Right lung (tissue), 10 donors: ENCODE results near the gene SELENOI. TPM values are rescaled to one million over a fixed set of nuclear protein-coding genes. Genes with fewer than 3 reads are reported as not detected.
"Not testable (repeated sequence)": the region's sequence is repeated elsewhere in the genome, so short reads cannot be mapped to it uniquely, and the experiment has no call there.

ENCODE experiments used
- DNase-seq, 2 donors: peaks; one replicate each; pipeline ENCODE4 v3.0.0-alpha.2; 2013
- long read RNA-seq, 8 donors: transcript quantifications; one replicate each; lab custom pipeline, GENCODE V29; 2026
- polyA plus RNA-seq, 5 donors: library from polyadenylated mRNA; unstranded; fragments of 120-200 nt; gene quantifications; one replicate each; pipeline versions ENCODE4 v1.2.1 to v1.2.3, GENCODE V29; 2013; ENCODE audit warnings: inconsistent platforms in 1 of 5, low replicate concordance in 1 of 5; ENCODE audit not compliant: insufficient read length in 5 of 5, insufficient read depth in 1 of 5

The SELENOI gene
- polyA plus RNA-seq, result 10 to 100 TPM; 11.5 to 19.6 (median 17.3) TPM
- long read RNA-seq, donor 1, full-length matches to known transcripts, result 1 of 16 reads
- long read RNA-seq, donor 1, partial matches to known transcripts, result 15 of 16 reads
- long read RNA-seq, donor 1, other reads (novel, unspliced or antisense), result 0 of 16 reads
- long read RNA-seq, donor 2, result 0 reads
- long read RNA-seq, donor 3, result 0 reads
- long read RNA-seq, donor 4, full-length matches to known transcripts, result 1 of 1 reads
- long read RNA-seq, donor 4, partial matches to known transcripts, result 0 of 1 reads
- long read RNA-seq, donor 4, other reads (novel, unspliced or antisense), result 0 of 1 reads
- long read RNA-seq, donor 5, full-length matches to known transcripts, result 1 of 1 reads
- long read RNA-seq, donor 5, partial matches to known transcripts, result 0 of 1 reads
- long read RNA-seq, donor 5, other reads (novel, unspliced or antisense), result 0 of 1 reads
- long read RNA-seq, donor 6, full-length matches to known transcripts, result 1 of 1 reads
- long read RNA-seq, donor 6, partial matches to known transcripts, result 0 of 1 reads
- long read RNA-seq, donor 6, other reads (novel, unspliced or antisense), result 0 of 1 reads
- long read RNA-seq, donor 7, full-length matches to known transcripts, result 2 of 2 reads
- long read RNA-seq, donor 7, partial matches to known transcripts, result 0 of 2 reads
- long read RNA-seq, donor 7, other reads (novel, unspliced or antisense), result 0 of 2 reads
- long read RNA-seq, donor 8, result 0 reads

GRCh38 chr2:26345545-26346453 lies at the start of gene SELENOI:
SELENOI (plus strand) TSS chr2:26346143; CDS start chr2:26346233, 90 bp downstream.
- peak; percentile 100 for DNase-seq

GRCh38 chr2:26297061-26297460 lies 48.9 kb upstream of the SELENOI start:
- no peak for DNase-seq

GRCh38 chr2:26298286-26298637 lies 47.7 kb upstream of the SELENOI start:
- no peak for DNase-seq

GRCh38 chr2:26298638-26299393 lies 47.1 kb upstream of the SELENOI start:
- peak; percentile 39 to 54 for DNase-seq

- peak; percentile 74 to 80 for DNase-seq
Observed at GRCh38 chr2:26299471-26300101, 46.4 kb upstream of the SELENOI start.

GRCh38 chr2:26300234-26300925 lies 45.6 kb upstream of the SELENOI start:
- peak; percentile 25 to 30 for DNase-seq

GRCh38 chr2:26302846-26303245 lies 43.1 kb upstream of the SELENOI start:
- no peak for DNase-seq

GRCh38 chr2:26305094-26305493 lies 40.8 kb upstream of the SELENOI start:
- DNase-seq, result not testable (repeated sequence)

- no peak for DNase-seq
Observed at GRCh38 chr2:26305540-26305939, 40.4 kb upstream of the SELENOI start.

- DNase-seq, result no peak
Observed at GRCh38 chr2:26309921-26310320, 36.0 kb upstream of the SELENOI start.

GRCh38 chr2:26312471-26312870 lies 33.5 kb upstream of the SELENOI start:
- no peak for DNase-seq

- no peak for DNase-seq
Observed at GRCh38 chr2:26313446-26313845, 32.5 kb upstream of the SELENOI start.

GRCh38 chr2:26314243-26314642 lies 31.7 kb upstream of the SELENOI start:
- DNase-seq, result no peak

- DNase-seq, result no peak
Observed at GRCh38 chr2:26316041-26316440, 29.9 kb upstream of the SELENOI start.

- no peak for DNase-seq
Observed at GRCh38 chr2:26316845-26317244, 29.1 kb upstream of the SELENOI start.

GRCh38 chr2:26317377-26318105 lies 28.4 kb upstream of the SELENOI start:
- no peak for DNase-seq

- no peak for DNase-seq
Observed at GRCh38 chr2:26318950-26319349, 27.0 kb upstream of the SELENOI start.

- not testable (repeated sequence) for DNase-seq
Observed at GRCh38 chr2:26324479-26324878, 21.5 kb upstream of the SELENOI start.

GRCh38 chr2:26324903-26325302 lies 21.0 kb upstream of the SELENOI start:
- no peak for DNase-seq
